ENCODE data around the gene ADGRG2.
"Not testable (repeated sequence)": the region's sequence is repeated elsewhere in the genome, so short reads cannot be mapped to it uniquely, and the experiment has no call there.

ADGRG2 gene

GRCh38 chrX:18992829-18993228 lies 129.4 kb downstream of the ADGRG2 start:
- no peak for TF ChIP-seq CTCF (IDR thresholded peaks at IDR 0.05; ENCODE audit: low read depth, low read length)
- no peak overlapping the region for H3K4me3 ChIP-seq (ENCODE audit: low read depth, low read length)

DNA sequence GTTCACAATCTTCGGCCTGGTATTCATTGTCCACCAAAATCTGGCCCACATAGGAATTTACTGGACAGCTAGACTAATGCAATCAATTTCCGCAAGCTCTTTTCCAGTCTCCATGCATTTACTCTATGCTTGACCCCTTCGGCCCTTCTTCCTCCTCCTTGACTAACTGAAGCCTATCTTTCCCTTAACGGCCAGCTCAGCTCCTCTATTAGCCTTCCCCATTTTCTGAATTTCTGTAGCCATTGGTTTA lies 137.2 kb downstream of the ADGRG2 start:
- H3K4me3 ChIP-seq (ENCODE audit: low read depth, low read length) = peak overlapping the region; percentile 60
- no peak for TF ChIP-seq CTCF (IDR thresholded peaks at IDR 0.05; ENCODE audit: low read depth, low read length)

- peak overlapping the region; percentile 60 for H3K4me3 ChIP-seq (ENCODE audit: low read depth, low read length)
- TF ChIP-seq CTCF (IDR thresholded peaks at IDR 0.05; ENCODE audit: low read depth, low read length) = peak; percentile 32
These were observed 137.7 kb downstream of the ADGRG2 start for GRCh38 chrX:18984381-18985185.

- TF ChIP-seq CTCF (IDR thresholded peaks at IDR 0.05; ENCODE audit: low read depth, low read length) = no peak
- peak within 1 kb of the TSS; percentile 60 for H3K4me3 ChIP-seq (ENCODE audit: low read depth, low read length)
These were observed 138.4 kb downstream of the ADGRG2 start, which contains the start of gene PHKA2 for GRCh38 chrX:18983666-18984380. PHKA2 (minus strand) TSS chrX:18984114; CDS start chrX:18983932, 182 bp downstream.

GRCh38 chrX:18981124-18981807 lies 141.0 kb downstream of the ADGRG2 start:
- no peak overlapping the region for H3K4me3 ChIP-seq (ENCODE audit: low read depth, low read length)
- no peak for TF ChIP-seq CTCF (IDR thresholded peaks at IDR 0.05; ENCODE audit: low read depth, low read length)

- H3K4me3 ChIP-seq (ENCODE audit: low read depth, low read length) = not testable (repeated sequence)
These were observed 142.0 kb downstream of the ADGRG2 start for GRCh38 chrX:18980262-18980661.

DNA sequence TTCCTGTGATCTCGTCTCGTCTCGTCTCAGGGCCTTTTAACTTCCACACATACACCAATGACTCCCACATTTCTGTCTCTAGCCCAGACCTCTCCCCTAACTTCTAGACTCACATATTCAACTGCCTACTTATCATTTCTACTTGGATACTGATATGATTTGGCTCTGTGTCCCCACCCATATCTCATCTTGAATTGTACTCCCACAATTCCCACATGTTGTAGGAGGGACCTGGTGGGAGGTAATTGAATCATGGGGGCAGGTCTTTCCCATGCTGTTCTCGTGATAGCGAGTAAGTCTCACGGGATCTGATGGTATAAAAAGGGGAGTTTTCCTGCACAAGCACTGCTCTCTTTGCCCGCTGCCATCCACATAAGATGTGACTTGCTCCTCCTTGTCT lies 147.3 kb downstream of the ADGRG2 start:
- no peak for TF ChIP-seq CTCF (IDR thresholded peaks at IDR 0.05; ENCODE audit: low read depth, low read length)
- no peak overlapping the region for H3K4me3 ChIP-seq (ENCODE audit: low read depth, low read length)
